Natural killer cell (primary cell): Measurements from ENCODE around the gene HMX1. TPM values are rescaled to one million over a fixed set of nuclear protein-coding genes. Genes with fewer than 3 reads are reported as not detected.
A peak's percentile ranks its signal among the peaks of the same experiment; 100 is the strongest.

Experiments
- ATAC-seq, 3 donors: fragments of 150-1000 bp in 2 of 3; fragments of 200-7000 bp in 1 of 3; cut with Tn5 transposase; 1 replicate in 1 of 3; 2 replicates in 2 of 3; pipeline ENCODE4 v1.10.0; 2021; ENCODE audit warnings: mild to moderate bottlenecking in 2 of 3, moderate library complexity in 2 of 3
- DNase-seq, 2 donors: peaks; one replicate each; pipeline versions ENCODE4 v3.0.0 to v3.0.0-alpha.2; 2013 to 2021; ENCODE audit warnings: mixed read lengths in 1 of 2
- H3K27ac ChIP-seq: one replicate; pipeline ENCODE4 v1.5.1; 2013; ENCODE audit warnings: mild to moderate bottlenecking, low read length
- H3K27me3 ChIP-seq: one replicate; pipeline ENCODE4 v1.6.1; 2013; ENCODE audit warnings: low read length; ENCODE audit not compliant: control insufficient read depth, insufficient read depth
- H3K36me3 ChIP-seq: one replicate; pipeline ENCODE4 v1.6.1; 2013; ENCODE audit warnings: low read length; ENCODE audit not compliant: control insufficient read depth, insufficient read depth
- H3K4me1 ChIP-seq: one replicate; pipeline ENCODE4 v1.6.1; 2013; ENCODE audit warnings: low read length; ENCODE audit not compliant: control insufficient read depth, insufficient read depth
- H3K4me3 ChIP-seq: one replicate; pipeline ENCODE4 v1.5.1; 2013; ENCODE audit warnings: low read length
- H3K9me3 ChIP-seq: one replicate; pipeline ENCODE4 v1.6.1; 2013; ENCODE audit warnings: low read length; ENCODE audit not compliant: control insufficient read depth, insufficient read depth
- H3K27ac Mint-ChIP-seq, 2 donors: one replicate each; pipeline ENCODE4 v1.8.0; 2022; ENCODE audit warnings: mild to moderate bottlenecking in 2 of 2, mixed read lengths in 2 of 2, moderate library complexity in 1 of 2
- H3K27me3 Mint-ChIP-seq, 2 donors: one replicate each; pipeline ENCODE4 v1.8.0; 2022; ENCODE audit warnings: low read depth in 2 of 2, mixed read lengths in 2 of 2
- H3K36me3 Mint-ChIP-seq: one replicate; pipeline ENCODE4 v1.8.0; 2022; ENCODE audit warnings: mixed read lengths
- H3K4me1 Mint-ChIP-seq, 2 donors: one replicate each; pipeline ENCODE4 v1.8.0; 2022; ENCODE audit warnings: mixed read lengths in 2 of 2
- H3K4me3 Mint-ChIP-seq: one replicate; pipeline ENCODE4 v1.8.0; 2022; ENCODE audit warnings: mild to moderate bottlenecking, moderate library complexity, mixed read lengths
- H3K9me3 Mint-ChIP-seq, 2 donors: one replicate each; pipeline ENCODE4 v1.8.0; 2022; ENCODE audit warnings: mixed read lengths in 2 of 2
- WGBS: methylation state at CpG from one replicate; pipeline ENCODE4 v1.1.7; 2013; ENCODE audit warnings: missing lambda C conversion rate; ENCODE audit not compliant: insufficient coverage; 5-methylcytosine and 5-hydroxymethylcytosine counted together
- intact Hi-C: fragments of 100-400 bp; cut with micrococcal nuclease; formaldehyde crosslinking; loops from one replicate; pipeline ENCODE4 v1.14.2; 2022
- total RNA-seq, 4 donors: library from RNA; stranded (reverse); fragments of 120-200 nt in 1 of 4; gene quantifications; one replicate each; pipeline versions ENCODE4 v1.2.3 to v1.2.4, GENCODE V29; 2013 to 2022
- TF ChIP-seq, protein P1 (sequence below): fragments of 200-600 bp; IDR thresholded peaks from one replicate; pipeline ENCODE4 v1.8.0; 2022; ENCODE audit warnings: antibody characterized with exemption

HMX1 gene
- total RNA-seq, 3 donors from 2014 or later (not counting 1 experiment from before 2014, with no cell fraction given), result not detected

DNA sequence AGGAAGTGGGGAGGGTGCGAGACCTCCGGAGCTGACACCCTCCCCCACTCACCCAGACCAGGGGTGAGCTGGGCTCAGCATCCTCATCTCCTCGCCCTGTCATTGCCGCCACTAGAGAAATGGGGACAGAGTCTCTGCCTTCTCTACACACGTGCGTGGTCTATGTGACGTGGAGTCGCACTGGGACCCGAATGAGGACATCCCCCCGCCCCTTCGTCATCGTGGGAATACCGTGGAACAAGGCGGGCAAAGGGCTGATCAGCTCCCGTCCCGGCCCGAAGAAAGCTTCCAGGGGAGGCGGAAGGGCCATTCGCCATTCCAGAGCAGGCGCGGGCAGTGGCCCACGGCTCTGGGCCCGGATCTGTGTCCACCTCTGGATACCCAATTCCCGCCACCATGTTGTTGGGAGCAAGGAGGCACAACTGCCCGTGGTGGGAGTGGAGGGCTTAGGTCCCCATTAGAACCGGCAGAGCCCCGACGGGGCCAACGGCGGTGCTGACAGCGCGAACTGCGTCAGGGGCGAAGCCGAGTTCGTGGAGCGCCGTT lies 12.0 kb downstream of the HMX1 start:
- Mint-ChIP-seq H3K27me3 (peaks cover 44 to 50% of the 10 kb centered on the region in 2 donors), H3K4me3 (no peak overlapping the region), H3K9me3 (no peaks in the 10 kb centered on the region), H3K36me3 (peaks cover 9% of the 10 kb centered on the region), H3K4me1 (peaks cover 7 to 11% of the 10 kb centered on the region in 2 donors), H3K27ac (no peak overlapping the region)
- ATAC-seq (no peak), DNase-seq (no peak)
- WGBS, result 11% methylated on average over 36 of the region's 38 CpGs
- TF ChIP-seq, protein P1, sequence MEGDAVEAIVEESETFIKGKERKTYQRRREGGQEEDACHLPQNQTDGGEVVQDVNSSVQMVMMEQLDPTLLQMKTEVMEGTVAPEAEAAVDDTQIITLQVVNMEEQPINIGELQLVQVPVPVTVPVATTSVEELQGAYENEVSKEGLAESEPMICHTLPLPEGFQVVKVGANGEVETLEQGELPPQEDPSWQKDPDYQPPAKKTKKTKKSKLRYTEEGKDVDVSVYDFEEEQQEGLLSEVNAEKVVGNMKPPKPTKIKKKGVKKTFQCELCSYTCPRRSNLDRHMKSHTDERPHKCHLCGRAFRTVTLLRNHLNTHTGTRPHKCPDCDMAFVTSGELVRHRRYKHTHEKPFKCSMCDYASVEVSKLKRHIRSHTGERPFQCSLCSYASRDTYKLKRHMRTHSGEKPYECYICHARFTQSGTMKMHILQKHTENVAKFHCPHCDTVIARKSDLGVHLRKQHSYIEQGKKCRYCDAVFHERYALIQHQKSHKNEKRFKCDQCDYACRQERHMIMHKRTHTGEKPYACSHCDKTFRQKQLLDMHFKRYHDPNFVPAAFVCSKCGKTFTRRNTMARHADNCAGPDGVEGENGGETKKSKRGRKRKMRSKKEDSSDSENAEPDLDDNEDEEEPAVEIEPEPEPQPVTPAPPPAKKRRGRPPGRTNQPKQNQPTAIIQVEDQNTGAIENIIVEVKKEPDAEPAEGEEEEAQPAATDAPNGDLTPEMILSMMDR, result no peak
- Histone ChIP-seq H3K4me3 (no peak overlapping the region), H3K27ac (no peak overlapping the region), H3K27me3 (peaks cover 45% of the 10 kb centered on the region), H3K9me3 (no peaks in the 10 kb centered on the region), H3K4me1 (peaks cover 24% of the 10 kb centered on the region), H3K36me3 (no peaks in the 10 kb centered on the region)
- intact Hi-C loops, result no loop called here

DNA sequence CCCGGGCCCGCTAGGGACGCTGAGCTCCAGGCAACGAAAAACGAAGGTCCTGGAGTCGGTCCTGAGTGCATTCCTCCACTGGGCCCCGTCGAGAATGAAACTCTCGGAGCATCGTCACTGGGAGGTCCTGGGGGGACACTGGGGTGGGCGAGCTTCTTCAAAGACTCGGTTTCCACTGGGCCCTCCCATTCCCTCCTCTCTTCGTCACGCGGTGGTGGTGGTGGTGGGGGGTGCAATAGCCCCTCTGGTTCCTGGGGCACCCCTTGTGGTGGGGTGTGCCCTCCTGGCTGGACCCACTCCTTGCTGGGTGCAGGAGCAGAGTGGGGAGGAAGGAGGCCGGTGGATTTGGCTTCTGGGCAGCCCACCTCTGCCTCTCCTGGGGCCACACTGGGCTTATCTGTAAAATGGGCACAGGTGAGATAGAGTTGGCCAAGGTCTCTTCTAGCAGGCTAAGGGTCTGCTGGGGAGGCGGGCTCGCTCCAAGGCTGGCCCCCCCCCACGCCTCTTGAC lies 12.9 kb downstream of the HMX1 start:
- H3K27me3 Mint-ChIP-seq, result peaks cover 40 to 44% of the 10 kb centered on the region in 2 donors
- H3K27me3 ChIP-seq, result peaks cover 43% of the 10 kb centered on the region
- H3K36me3 Mint-ChIP-seq, result peaks cover 9% of the 10 kb centered on the region
- WGBS, result 3% methylated on average over 12 of the region's 19 CpGs
- no peak overlapping the region for H3K4me3 ChIP-seq
- no peaks in the 10 kb centered on the region for H3K36me3 ChIP-seq
- H3K27ac Mint-ChIP-seq, result no peak overlapping the region
- peak overlapping the region; percentile 55 for H3K4me3 Mint-ChIP-seq
- DNase-seq, result no peak
- TF ChIP-seq, protein P1, result no peak
- H3K4me1 ChIP-seq, result peaks cover 24% of the 10 kb centered on the region
- intact Hi-C loops, result no loop called here
- H3K9me3 ChIP-seq, result no peaks in the 10 kb centered on the region
- no peak for ATAC-seq
- peaks cover 7 to 13% of the 10 kb centered on the region in 2 donors for H3K4me1 Mint-ChIP-seq
- no peaks in the 10 kb centered on the region for H3K9me3 Mint-ChIP-seq
- no peak overlapping the region for H3K27ac ChIP-seq

DNA sequence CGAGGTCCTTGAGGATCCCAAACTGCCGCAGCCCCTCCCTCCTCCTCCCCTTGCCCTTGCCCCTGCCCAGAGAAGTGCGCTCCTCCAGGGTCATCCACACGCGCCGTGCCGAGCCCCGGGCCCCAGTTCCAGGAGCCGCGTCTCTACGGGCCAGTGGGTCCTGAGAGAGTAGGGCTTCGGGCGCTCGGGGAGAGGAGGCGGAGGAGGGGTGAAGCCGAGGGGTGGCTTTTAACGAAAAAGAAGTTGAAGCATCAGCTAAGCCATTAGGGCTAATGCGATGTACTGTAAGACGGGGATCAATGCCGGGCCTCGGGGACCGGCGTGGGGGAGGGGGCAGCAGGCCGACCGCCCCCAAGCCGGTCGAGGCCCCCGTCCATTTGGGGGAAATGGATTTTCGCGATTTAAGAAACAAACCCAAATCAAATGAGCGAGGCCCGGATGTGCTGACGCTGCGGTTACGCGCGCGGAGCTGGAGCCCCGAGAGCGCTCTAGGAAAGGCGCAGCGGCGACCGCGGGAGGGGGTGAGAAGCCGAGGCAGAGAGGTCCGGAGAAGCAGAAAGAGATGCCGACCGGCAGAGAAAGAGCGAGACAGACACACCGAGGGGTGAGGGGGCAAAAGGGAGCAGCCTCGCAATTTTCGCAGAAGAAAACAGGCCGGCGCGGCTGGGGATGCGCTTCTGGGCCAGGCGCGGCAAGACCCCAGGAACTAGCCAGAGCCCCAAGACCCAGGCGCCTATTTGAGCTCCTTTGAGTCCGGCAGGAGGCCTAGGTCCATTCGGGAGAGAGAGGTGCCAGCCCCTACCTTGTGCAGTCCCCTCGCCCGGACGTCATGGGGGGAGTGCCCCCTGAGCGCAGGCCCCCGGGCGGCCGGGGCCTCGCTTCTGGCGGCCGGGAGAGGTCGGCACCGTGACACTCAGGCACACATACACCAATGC lies 13.6 kb downstream of the HMX1 start:
- peak overlapping the region; percentile 15 for H3K4me3 ChIP-seq
- Mint-ChIP-seq H3K27me3 (peaks cover 41 to 44% of the 10 kb centered on the region in 2 donors), H3K4me1 (peaks cover 7 to 13% of the 10 kb centered on the region in 2 donors), H3K27ac (no peak overlapping the region), H3K9me3 (no peaks in the 10 kb centered on the region), H3K36me3 (peaks cover 9% of the 10 kb centered on the region), H3K4me3 (peak overlapping the region; percentile 88)
- 3% methylated on average over 74 of the region's 74 CpGs for WGBS
- TF ChIP-seq, protein P1, result no peak
- H3K36me3 ChIP-seq, result no peaks in the 10 kb centered on the region
- H3K27me3 ChIP-seq, result peaks cover 36% of the 10 kb centered on the region
- H3K4me1 ChIP-seq, result peaks cover 24% of the 10 kb centered on the region
- peaks cover 3% of the 10 kb centered on the region for H3K9me3 ChIP-seq
- peak overlapping the region; percentile 7 for H3K27ac ChIP-seq
- ATAC-seq, result peak in 1 of 3 donors; percentile 52
- intact Hi-C loops, result no loop called here
- DNase-seq, result no peak
